ENCODE data around the gene TBX10. TPM values are rescaled to one million over a fixed set of nuclear protein-coding genes. Genes with fewer than 3 reads are reported as not detected.
A peak's percentile ranks its signal among the peaks of the same experiment; 100 is the strongest.

TBX10 gene
- total RNA-seq, 3 donors from 2014 or later (not counting 1 experiment from before 2014, with no cell fraction given): not detected

DNA sequence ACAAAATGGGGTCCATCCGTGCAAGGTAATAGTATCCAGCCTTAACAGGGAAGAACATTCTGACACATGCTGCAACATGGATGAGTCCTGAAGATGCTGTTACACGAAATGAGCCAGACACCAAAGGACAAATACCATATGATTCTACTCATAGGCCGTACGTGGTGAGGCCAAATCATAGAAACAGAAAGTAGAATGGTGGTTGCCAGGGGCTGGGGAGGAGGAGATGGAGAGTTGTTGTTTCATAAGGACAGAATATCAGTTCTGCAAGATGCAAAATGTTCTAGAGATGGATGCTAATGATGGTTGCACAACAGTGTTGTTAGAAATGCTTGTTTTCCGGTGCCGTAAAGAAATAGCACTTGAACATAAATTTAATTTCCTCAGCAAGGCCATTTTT lies 2.6 kb downstream of the TBX10 start:
- Mint-ChIP-seq H3K4me3 (no peak overlapping the region), H3K36me3 (no peaks in the 10 kb centered on the region), H3K27ac (no peak overlapping the region), H3K27me3 (ENCODE audit: low read depth in 2 of 2) (no peaks in the 10 kb centered on the region), H3K4me1 (no peaks in the 10 kb centered on the region), H3K9me3 (no peaks in the 10 kb centered on the region)
- no peak for ATAC-seq
- DNase-seq: peak in 1 of 2 donors; percentile 1
- Histone ChIP-seq H3K9me3 (ENCODE audit: control insufficient read depth, insufficient read depth, low read length) (no peaks in the 10 kb centered on the region), H3K36me3 (ENCODE audit: control insufficient read depth, insufficient read depth, low read length) (no peaks in the 10 kb centered on the region), H3K27ac (ENCODE audit: low read length) (no peak overlapping the region), H3K4me1 (ENCODE audit: control insufficient read depth, insufficient read depth, low read length) (peaks cover 4% of the 10 kb centered on the region), H3K27me3 (ENCODE audit: control insufficient read depth, insufficient read depth, low read length) (no peaks in the 10 kb centered on the region), H3K4me3 (ENCODE audit: low read length) (no peak overlapping the region)
- 69% methylated on average over 6 of the region's 6 CpGs for WGBS (ENCODE audit: insufficient coverage)
- TF ChIP-seq, protein P1, sequence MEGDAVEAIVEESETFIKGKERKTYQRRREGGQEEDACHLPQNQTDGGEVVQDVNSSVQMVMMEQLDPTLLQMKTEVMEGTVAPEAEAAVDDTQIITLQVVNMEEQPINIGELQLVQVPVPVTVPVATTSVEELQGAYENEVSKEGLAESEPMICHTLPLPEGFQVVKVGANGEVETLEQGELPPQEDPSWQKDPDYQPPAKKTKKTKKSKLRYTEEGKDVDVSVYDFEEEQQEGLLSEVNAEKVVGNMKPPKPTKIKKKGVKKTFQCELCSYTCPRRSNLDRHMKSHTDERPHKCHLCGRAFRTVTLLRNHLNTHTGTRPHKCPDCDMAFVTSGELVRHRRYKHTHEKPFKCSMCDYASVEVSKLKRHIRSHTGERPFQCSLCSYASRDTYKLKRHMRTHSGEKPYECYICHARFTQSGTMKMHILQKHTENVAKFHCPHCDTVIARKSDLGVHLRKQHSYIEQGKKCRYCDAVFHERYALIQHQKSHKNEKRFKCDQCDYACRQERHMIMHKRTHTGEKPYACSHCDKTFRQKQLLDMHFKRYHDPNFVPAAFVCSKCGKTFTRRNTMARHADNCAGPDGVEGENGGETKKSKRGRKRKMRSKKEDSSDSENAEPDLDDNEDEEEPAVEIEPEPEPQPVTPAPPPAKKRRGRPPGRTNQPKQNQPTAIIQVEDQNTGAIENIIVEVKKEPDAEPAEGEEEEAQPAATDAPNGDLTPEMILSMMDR (IDR thresholded peaks at IDR 0.05): no peak
- intact Hi-C loops (cut with micrococcal nuclease): loop anchor here (10.0 kb wide), 1 partner anchor 78 kb away; no protein-coding TSS in a partner anchor

- intact Hi-C loops (cut with micrococcal nuclease): loop anchor here (10.0 kb wide), 1 partner anchor 80 kb away; no protein-coding TSS in a partner anchor
- H3K9me3 ChIP-seq (ENCODE audit: control insufficient read depth, insufficient read depth, low read length): no peaks in the 10 kb centered on the region
- ATAC-seq (no peak), DNase-seq (peak in 1 of 2 donors; percentile 1)
- H3K27me3 ChIP-seq (ENCODE audit: control insufficient read depth, insufficient read depth, low read length): no peaks in the 10 kb centered on the region
- WGBS (ENCODE audit: insufficient coverage): 89% methylated on average over 4 of the region's 4 CpGs
- Mint-ChIP-seq H3K4me3 (no peak overlapping the region), H3K27me3 (ENCODE audit: low read depth in 2 of 2) (no peaks in the 10 kb centered on the region), H3K36me3 (no peaks in the 10 kb centered on the region), H3K9me3 (no peaks in the 10 kb centered on the region), H3K4me1 (peaks cover 5 to 7% of the 10 kb centered on the region in 2 donors), H3K27ac (no peak overlapping the region)
- H3K36me3 ChIP-seq (ENCODE audit: control insufficient read depth, insufficient read depth, low read length): no peaks in the 10 kb centered on the region
- no peak overlapping the region for H3K27ac ChIP-seq (ENCODE audit: low read length)
- H3K4me3 ChIP-seq (ENCODE audit: low read length): no peak overlapping the region
- peaks cover 14% of the 10 kb centered on the region for H3K4me1 ChIP-seq (ENCODE audit: control insufficient read depth, insufficient read depth, low read length)
- TF ChIP-seq, protein P1 (IDR thresholded peaks at IDR 0.05): no peak
These were observed 4.4 kb downstream of the TBX10 start for GRCh38 chr11:67635231-67635521.

DNA sequence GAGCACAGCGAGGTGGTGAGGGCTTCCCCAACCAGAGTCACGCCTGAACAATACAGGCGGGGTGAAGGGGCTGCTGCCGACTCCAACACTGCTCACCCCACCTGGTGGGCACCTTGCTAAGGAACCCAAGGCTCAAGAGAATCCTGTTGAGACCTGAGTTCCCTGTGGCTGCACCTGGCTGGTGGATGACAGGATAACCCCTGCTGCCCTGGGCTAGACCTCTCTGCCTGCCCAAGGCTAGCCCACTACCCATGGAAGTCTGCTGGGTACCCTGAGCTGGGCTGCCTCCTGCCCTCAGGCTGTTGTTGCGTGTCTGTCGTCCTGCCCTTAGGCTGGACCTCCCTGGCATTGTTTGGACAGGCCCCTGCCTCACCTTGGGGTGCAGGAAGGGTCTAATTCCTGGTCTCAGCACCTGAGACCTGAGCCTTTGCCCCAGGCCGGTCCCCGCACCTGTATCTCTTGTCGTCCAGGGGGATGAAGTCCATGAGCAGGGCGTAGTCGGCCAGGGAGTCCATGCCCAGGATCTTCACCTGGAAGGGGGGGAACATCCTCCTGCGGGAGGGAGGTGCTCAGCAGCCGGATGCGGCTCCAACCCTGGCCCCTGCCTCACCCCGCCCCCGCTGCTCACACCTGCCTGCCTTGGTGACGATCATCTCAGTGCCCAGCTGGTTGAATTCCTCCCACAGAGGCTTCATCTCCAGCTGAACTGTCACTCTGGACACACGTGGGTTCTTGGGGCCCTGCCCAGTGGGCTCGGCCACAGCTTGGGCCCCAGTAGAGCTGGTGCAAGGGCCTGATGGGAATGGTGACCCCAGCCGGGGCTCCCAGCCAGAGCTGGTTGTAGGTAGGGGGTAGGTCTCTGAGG lies 5.0 kb downstream of the TBX10 start:
- ATAC-seq (no peak), DNase-seq (peak in 1 of 2 donors; percentile 2)
- H3K27me3 Mint-ChIP-seq (ENCODE audit: low read depth in 2 of 2): no peaks in the 10 kb centered on the region
- H3K4me3 Mint-ChIP-seq: no peak overlapping the region
- intact Hi-C loops (cut with micrococcal nuclease): loop anchor here (10.0 kb wide), 1 partner anchor 80 kb away; no protein-coding TSS in a partner anchor
- no peak overlapping the region for H3K4me3 ChIP-seq (ENCODE audit: low read length)
- H3K27ac Mint-ChIP-seq: no peak overlapping the region
- H3K4me1 Mint-ChIP-seq: peaks cover 5 to 7% of the 10 kb centered on the region in 2 donors
- H3K9me3 Mint-ChIP-seq: no peaks in the 10 kb centered on the region
- no peak overlapping the region for H3K27ac ChIP-seq (ENCODE audit: low read length)
- H3K36me3 ChIP-seq (ENCODE audit: control insufficient read depth, insufficient read depth, low read length): no peaks in the 10 kb centered on the region
- TF ChIP-seq, protein P1 (IDR thresholded peaks at IDR 0.05): no peak
- H3K9me3 ChIP-seq (ENCODE audit: control insufficient read depth, insufficient read depth, low read length): no peaks in the 10 kb centered on the region
- H3K27me3 ChIP-seq (ENCODE audit: control insufficient read depth, insufficient read depth, low read length): no peaks in the 10 kb centered on the region
- peaks cover 10% of the 10 kb centered on the region for H3K4me1 ChIP-seq (ENCODE audit: control insufficient read depth, insufficient read depth, low read length)
- no peaks in the 10 kb centered on the region for H3K36me3 Mint-ChIP-seq
- 87% methylated on average over 20 of the region's 20 CpGs for WGBS (ENCODE audit: insufficient coverage)

All from natural killer cell (primary cell).